H1 (cell line): ENCODE data around the gene PBLD. TPM values are rescaled to one million over a fixed set of nuclear protein-coding genes. Genes with fewer than 3 reads are reported as not detected.

Source experiments
- CTCF ChIA-PET: fragments of 300-600 bp; sonication (Branson Sonifier 250); formaldehyde crosslinking; loops from one replicate; lab custom pipeline; 2021; ENCODE audit not compliant: partially characterized antibody; lab: Charles Lee
- POLR2A ChIA-PET: fragments of 300-600 bp; sonication (Branson Sonifier 250); formaldehyde crosslinking; loops from one replicate; lab custom pipeline; 2021; ENCODE audit warnings: inconsistent platforms; ENCODE audit not compliant: partially characterized antibody; lab: Charles Lee
- DNase-seq, 2 experiments: peaks; one replicate each; pipeline versions ENCODE4 v3.0.0 to v3.0.0-alpha.2; 2010 to 2022; ENCODE audit warnings: low spot score in 2 of 2, low read depth in 1 of 2, mixed read lengths in 1 of 2
- FAIRE-seq: peaks from 2 replicates; lab custom pipeline; 2011; peaks lifted over from hg19 to GRCh38; lab: Jason Lieb, UNC
- H2AFZ ChIP-seq: 2 replicates; pipeline ENCODE4 v1.8.1; 2012; ENCODE audit warnings: low read length, inconsistent platforms
- H2AK5ac ChIP-seq: 2 replicates; pipeline ENCODE4 v1.6.1; 2013; ENCODE audit warnings: low read depth, low read length
- H2BK120ac ChIP-seq: replicated peaks from 2 replicates; pipeline ENCODE3; 2013; ENCODE audit warnings: low read depth, low read length, inconsistent platforms
- H2BK12ac ChIP-seq: 2 replicates; pipeline ENCODE4 v1.6.1; 2013; ENCODE audit warnings: low read depth, low read length
- H2BK15ac ChIP-seq: 2 replicates; pipeline ENCODE4 v1.6.1; 2013; ENCODE audit warnings: low read length
- H2BK20ac ChIP-seq: 2 replicates; pipeline ENCODE4 v1.6.1; 2013; ENCODE audit warnings: low read length
- H2BK5ac ChIP-seq: 2 replicates; pipeline ENCODE4 v1.6.1; 2013; ENCODE audit warnings: low read depth, low read length
- H3K14ac ChIP-seq: 2 replicates; pipeline ENCODE4 v1.6.1; 2013; ENCODE audit warnings: inconsistent platforms; ENCODE audit not compliant: insufficient read length
- H3K18ac ChIP-seq: 2 replicates; pipeline ENCODE4 v1.6.1; 2013; ENCODE audit warnings: low read length; ENCODE audit errors: extremely low read depth
- H3K23ac ChIP-seq: 2 replicates; pipeline ENCODE4 v1.6.1; 2013; ENCODE audit warnings: inconsistent platforms; ENCODE audit not compliant: insufficient read length
- H3K23me2 ChIP-seq: 2 replicates; pipeline ENCODE4 v1.6.1; 2013; ENCODE audit warnings: low read depth, low read length
- H3K27ac ChIP-seq: 2 replicates; pipeline ENCODE4 v1.6.1; 2011; ENCODE audit warnings: low read depth, low read length, inconsistent platforms
- H3K27me3 ChIP-seq, 4 experiments: replicated peaks in 1 of 4; 1 replicate in 1 of 4; 2 replicates in 3 of 4; pipeline versions ENCODE4 v1.6.1 to v1.8.1; 2011 to 2013; ENCODE audit warnings: low read length in 3 of 4, mild to moderate bottlenecking in 3 of 4, inconsistent platforms in 2 of 4, mixed read lengths in 2 of 4, moderate library complexity in 1 of 4; ENCODE audit not compliant: control insufficient read depth in 3 of 4, insufficient read depth in 3 of 4; ENCODE audit errors: extremely low read depth in 1 of 4
- H3K36me3 ChIP-seq, 4 experiments: 2 replicates each; pipeline versions ENCODE4 v1.6.1 to v1.8.1; 2011 to 2013; ENCODE audit warnings: mild to moderate bottlenecking in 4 of 4, low read length in 3 of 4, moderate library complexity in 2 of 4, control low read depth in 1 of 4, inconsistent platforms in 1 of 4; ENCODE audit not compliant: insufficient read depth in 4 of 4, control insufficient read depth in 2 of 4
- H3K4ac ChIP-seq: replicated peaks from 2 replicates; pipeline ENCODE3; 2013; ENCODE audit warnings: low read length, low read depth, mixed read lengths, inconsistent platforms; ENCODE audit not compliant: insufficient read length
- H3K4me1 ChIP-seq, 4 experiments: replicated peaks in 1 of 4; 1 replicate in 1 of 4; 2 replicates in 3 of 4; pipeline versions ENCODE4 v1.6.1 to v1.8.1; 2011 to 2013; ENCODE audit warnings: low read length in 3 of 4, inconsistent platforms in 2 of 4, mixed read lengths in 1 of 4; ENCODE audit not compliant: insufficient read depth in 4 of 4, control insufficient read depth in 3 of 4
- H3K4me2 ChIP-seq, 2 experiments: 2 replicates each; pipeline versions ENCODE4 v1.6.1 to v1.8.1; 2011 to 2013; ENCODE audit warnings: low read depth in 2 of 2, low read length in 2 of 2, control low read depth in 1 of 2, inconsistent platforms in 1 of 2, mild to moderate bottlenecking in 1 of 2; ENCODE audit not compliant: insufficient read depth in 1 of 2
- H3K4me3 ChIP-seq, 4 experiments: fragments of 200-600, 300-600 bp in 1 of 4; sonication (generic), shearing (Covaris generic), sonication (Bioruptor Twin) in 1 of 4; 2 replicates each; pipeline versions ENCODE4 v1.5.1 to v1.8.1; 2011 to 2016; ENCODE audit warnings: low read length in 4 of 4, low read depth in 3 of 4, control low read depth in 2 of 4, inconsistent platforms in 2 of 4, mild to moderate bottlenecking in 2 of 4, mixed read lengths in 1 of 4, moderate library complexity in 1 of 4; ENCODE audit not compliant: insufficient read depth in 2 of 4; ENCODE audit errors: extremely low read depth in 1 of 4
- H3K56ac ChIP-seq: replicated peaks from 2 replicates; pipeline ENCODE3; 2013; ENCODE audit warnings: low read depth, mild to moderate bottlenecking, mixed read lengths, low read length, inconsistent platforms; ENCODE audit not compliant: insufficient read length
- H3K79me1 ChIP-seq: 2 replicates; pipeline ENCODE4 v1.6.1; 2013; ENCODE audit warnings: low read depth, low read length, control low read depth
- H3K79me2 ChIP-seq, 2 experiments: 2 replicates each; pipeline versions ENCODE4 v1.6.1 to v1.8.1; 2012 to 2013; ENCODE audit warnings: low read length in 2 of 2, mild to moderate bottlenecking in 2 of 2, inconsistent platforms in 1 of 2; ENCODE audit not compliant: insufficient read depth in 2 of 2, control insufficient read depth in 1 of 2
- H3K9ac ChIP-seq, 4 experiments: replicated peaks in 1 of 4; 1 replicate in 1 of 4; 2 replicates in 3 of 4; pipeline versions ENCODE4 v1.6.1 to v1.8.1; 2011 to 2013; ENCODE audit warnings: low read depth in 3 of 4, low read length in 3 of 4, control low read depth in 2 of 4, mild to moderate bottlenecking in 2 of 4, moderate library complexity in 2 of 4, inconsistent platforms in 1 of 4; ENCODE audit errors: extremely low read depth in 1 of 4
- H3K9me3 ChIP-seq, 2 experiments: 2 replicates each; pipeline versions ENCODE4 v1.6.1 to v1.8.1; 2012 to 2013; ENCODE audit warnings: mild to moderate bottlenecking in 2 of 2, moderate library complexity in 2 of 2, control low read depth in 1 of 2, inconsistent platforms in 1 of 2, low read depth in 1 of 2, low read length in 1 of 2, mixed read lengths in 1 of 2; ENCODE audit not compliant: insufficient read depth in 2 of 2
- H4K20me1 ChIP-seq, 2 experiments: replicated peaks in 1 of 2; 2 replicates each; pipeline versions ENCODE3 to v1.8.1; 2011 to 2013; ENCODE audit warnings: inconsistent platforms in 2 of 2, low read length in 2 of 2, mild to moderate bottlenecking in 1 of 2; ENCODE audit not compliant: insufficient read depth in 2 of 2, control insufficient read depth in 1 of 2
- H4K5ac ChIP-seq: 2 replicates; pipeline ENCODE4 v1.6.1; 2013; ENCODE audit warnings: low read length, low read depth, mixed read lengths, inconsistent platforms; ENCODE audit not compliant: insufficient read length
- H4K8ac ChIP-seq: 2 replicates; pipeline ENCODE4 v1.8.0; 2013; ENCODE audit warnings: mild to moderate bottlenecking, moderate library complexity, low read length, inconsistent platforms; ENCODE audit not compliant: insufficient read depth; ENCODE audit errors: extremely low read depth
- H4K91ac ChIP-seq: replicated peaks from 2 replicates; pipeline ENCODE3; 2013; ENCODE audit warnings: low read length, mixed read lengths, inconsistent platforms; ENCODE audit not compliant: insufficient read length
- ASH2L ChIP-seq: fragments of 200-600, 300-600 bp; sonication (generic); IDR thresholded peaks from one replicate; pipeline ENCODE4 v1.7.1; 2017; ENCODE audit warnings: low read length
- BACH1 ChIP-seq: IDR thresholded peaks from 2 replicates; pipeline ENCODE4 v1.6.1; 2012; ENCODE audit warnings: low read length, improper control_type of control experiment
- FOSL1 ChIP-seq: IDR thresholded peaks from 2 replicates; pipeline ENCODE4 v1.6.1; 2011; ENCODE audit warnings: mild to moderate bottlenecking, low read depth, low read length, moderate library complexity; ENCODE audit not compliant: insufficient read depth
- HDAC6 ChIP-seq: IDR thresholded peaks from one replicate; pipeline ENCODE4 v1.7.1; 2012; ENCODE audit warnings: low read depth, mild to moderate bottlenecking, inconsistent platforms, low read length, moderate library complexity
- JUN ChIP-seq: IDR thresholded peaks from 2 replicates; pipeline ENCODE4 v1.6.1; 2011; ENCODE audit warnings: low read depth, mild to moderate bottlenecking, improper control_type of control experiment, low read length
- JUND ChIP-seq: IDR thresholded peaks from 2 replicates; pipeline ENCODE4 v1.6.1; 2011; ENCODE audit warnings: mild to moderate bottlenecking, improper control_type of control experiment, low read length
- PHF8 ChIP-seq: fragments of 200-600 bp; sonication (generic); conservative IDR thresholded peaks from 2 replicates; pipeline ENCODE4 v1.7.1; 2012; ENCODE audit warnings: low read depth, mild to moderate bottlenecking, inconsistent platforms, low read length, moderate library complexity
- POLR2AphosphoS5 ChIP-seq: IDR thresholded peaks from 2 replicates; pipeline ENCODE4 v1.6.1; 2011; ENCODE audit warnings: low read depth, low read length
- POU5F1 ChIP-seq: IDR thresholded peaks from 2 replicates; pipeline ENCODE4 v1.6.1; 2011; ENCODE audit warnings: low read depth, mild to moderate bottlenecking, low read length, moderate library complexity
- RNF2 ChIP-seq: fragments of 200-900, 300-1000 bp; sonication (generic); IDR thresholded peaks from 2 replicates; pipeline ENCODE4 v1.7.1; 2016; ENCODE audit warnings: borderline replicate concordance, low read depth, mild to moderate bottlenecking, antibody characterized with exemption, low read length; ENCODE audit not compliant: poor library complexity, severe bottlenecking; ENCODE audit errors: missing control alignments
- SIRT6 ChIP-seq: IDR thresholded peaks from one replicate; pipeline ENCODE4 v1.7.1; 2012; ENCODE audit warnings: low read length, inconsistent platforms
- WGBS, 2 experiments: shearing (Covaris generic) in 1 of 2; methylation state at CpG; one replicate each; pipeline versions ENCODE4 v1.1.6 to v1.1.7; 2013 to 2015; ENCODE audit warnings: low lambda C conversion rate in 2 of 2, mixed read lengths in 2 of 2, inconsistent platforms in 1 of 2, low coverage in 1 of 2, missing lambda C conversion rate in 1 of 2; ENCODE audit not compliant: insufficient replicate concordance in 2 of 2, insufficient coverage in 1 of 2, insufficient read length in 1 of 2; ENCODE audit errors: extremely low coverage in 1 of 2, missing lambda C conversion rate in 1 of 2; 5-methylcytosine and 5-hydroxymethylcytosine counted together
- polyA plus RNA-seq, 7 experiments: library from polyadenylated mRNA; depleted of rRNA in 3 of 7; stranded (reverse) in 5 of 7; unstranded in 2 of 7; fragments of >200 nt in 5 of 7; fragments of 200-250 nt in 2 of 7; gene quantifications; 1 replicate in 5 of 7; 2 replicates in 1 of 7; 4 replicates in 1 of 7; pipeline versions ENCODE4 v1.2.1 to v1.2.3, GENCODE V29; 2011 to 2013; ENCODE audit warnings: missing spikeins in 2 of 7, mixed read lengths in 2 of 7
- total RNA-seq: library from RNA; stranded (reverse); fragmentation: NEBNext Ultra II Directional; extraction: Animal tissue kit (Norgen Biotek cat#: 25700); gene quantifications from 2 replicates; pipeline ENCODE4 v1.2.1, GENCODE V29; 2021
- TF ChIP-seq, protein P1 (sequence below): IDR thresholded peaks from 2 replicates; pipeline ENCODE4 v1.6.1; 2012; ENCODE audit warnings: inconsistent platforms

PBLD gene
- total and polyA plus RNA-seq, 2 of the 8 experiments (the other 6 are each of a cell fraction or from before 2014, with no cell fraction given): 0.56 to 2.0 TPM

GRCh38 chr10:68302871-68303270 is 29.9 kb downstream of the PBLD start:
- Histone ChIP-seq H2BK5ac (no peak overlapping the region), H3K56ac (no peak overlapping the region), H3K4me1 (peaks cover 0 to 3% (median 0%) of the 10 kb centered on the region in 4 experiments; a peak in 1 of 7 replicates), H2BK15ac (no peak overlapping the region), H2BK120ac (no peak overlapping the region), H3K79me2 (no peaks in the 10 kb centered on the region), H4K5ac (no peak overlapping the region), H3K79me1 (no peaks in the 10 kb centered on the region), H3K36me3 (no peaks in the 10 kb centered on the region), H3K23ac (no peak overlapping the region), H3K14ac (no peak overlapping the region)
- TF ChIP-seq FOSL1 (no peak), ASH2L (no peak), HDAC6 (no peak), RNF2 (no peak), POLR2AphosphoS5 (no peak), JUND (no peak), JUN (no peak), BACH1 (no peak), POU5F1 (no peak), SIRT6 (no peak), PHF8 (no peak)
- TF ChIP-seq, protein P1, sequence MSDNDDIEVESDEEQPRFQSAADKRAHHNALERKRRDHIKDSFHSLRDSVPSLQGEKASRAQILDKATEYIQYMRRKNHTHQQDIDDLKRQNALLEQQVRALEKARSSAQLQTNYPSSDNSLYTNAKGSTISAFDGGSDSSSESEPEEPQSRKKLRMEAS: no peak
- TF ChIP-seq, all 59 proteins: peak for 0
- Histone ChIP-seq H4K20me1 (no peaks in the 10 kb centered on the region), H4K8ac (no peak overlapping the region), H3K4me2 (no peak overlapping the region), H3K23me2 (no peaks in the 10 kb centered on the region), H2AK5ac (no peak overlapping the region), H3K9me3 (no peaks in the 10 kb centered on the region), H2AFZ (no peak overlapping the region), H4K91ac (no peak overlapping the region), H3K4me3 (no peak overlapping the region), H3K27ac (no peak overlapping the region), H2BK20ac (no peak overlapping the region), H2BK12ac (no peak overlapping the region), H3K27me3 (no peaks in the 10 kb centered on the region), H3K9ac (no peak overlapping the region), H3K18ac (no peak overlapping the region), H3K4ac (no peak overlapping the region)
- FAIRE-seq (no peak), DNase-seq (no peak)
- POLR2A ChIA-PET: interaction anchor here (1.4 to 3.9 kb wide), 2 partner anchors 28 to 30 kb away, joined by 3 to 15 read pairs; partner anchors contain the start of genes HNRNPH3 and PBLD
- WGBS, 2 experiments: 69% methylated on average over 5 of the region's 5 CpGs; no CpG with 5 or more reads in 1 of the 2 experiments
- CTCF ChIA-PET: interaction anchor here (0.6 to 4.7 kb wide), 16 partner anchors 8 to 832 kb away, joined by 3 to 71 read pairs (median 6); partner anchors contain the start of gene ATOH7
